GM19025 (cell line): ENCODE measurements around the gene EFNA5.

ENCODE experiments used
- ATAC-seq: cut with Tn5 transposase; IDR thresholded peaks from one replicate; pipeline ENCODE4 v1.9.1; 2021; ENCODE audit warnings: mild to moderate bottlenecking, low read depth, moderate library complexity; ENCODE audit not compliant: unreplicated experiment

Gene EFNA5

DNA sequence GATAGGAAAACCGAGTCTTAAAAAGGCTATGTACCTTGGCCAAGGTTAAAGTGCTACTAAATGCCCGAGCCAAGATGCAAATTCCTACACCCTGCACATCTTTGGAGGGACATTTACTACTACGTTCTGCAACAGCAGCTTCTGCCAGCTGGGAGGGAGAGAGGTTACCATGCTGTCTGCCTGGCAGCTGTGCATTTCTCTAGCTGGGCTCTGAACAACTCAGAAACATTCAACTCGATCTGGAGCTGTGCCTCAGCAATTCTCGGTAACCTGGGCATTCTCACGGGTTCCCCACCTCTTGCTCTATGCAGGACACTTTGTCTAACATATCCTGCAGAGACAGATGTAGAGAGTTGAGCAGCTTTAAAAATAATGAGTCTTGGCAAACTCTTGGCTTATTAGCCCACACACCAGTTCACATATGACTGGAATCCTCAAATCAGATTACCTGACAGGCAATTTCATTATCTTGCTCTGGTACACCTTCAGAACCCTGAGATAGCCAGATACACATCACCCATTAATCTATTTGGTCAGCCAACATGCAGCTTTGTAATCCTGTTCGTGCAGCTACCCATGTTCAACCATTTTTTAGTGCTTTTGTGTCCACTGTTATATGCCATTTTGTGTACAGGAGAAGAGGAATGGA lies 115.8 kb downstream of the EFNA5 start:
- ATAC-seq: no peak

GRCh38 chr5:107553117-107553555 lies 117.6 kb downstream of the EFNA5 start:
- no peak for ATAC-seq

GRCh38 chr5:107551088-107551487 lies 119.6 kb downstream of the EFNA5 start:
- ATAC-seq: no peak

DNA sequence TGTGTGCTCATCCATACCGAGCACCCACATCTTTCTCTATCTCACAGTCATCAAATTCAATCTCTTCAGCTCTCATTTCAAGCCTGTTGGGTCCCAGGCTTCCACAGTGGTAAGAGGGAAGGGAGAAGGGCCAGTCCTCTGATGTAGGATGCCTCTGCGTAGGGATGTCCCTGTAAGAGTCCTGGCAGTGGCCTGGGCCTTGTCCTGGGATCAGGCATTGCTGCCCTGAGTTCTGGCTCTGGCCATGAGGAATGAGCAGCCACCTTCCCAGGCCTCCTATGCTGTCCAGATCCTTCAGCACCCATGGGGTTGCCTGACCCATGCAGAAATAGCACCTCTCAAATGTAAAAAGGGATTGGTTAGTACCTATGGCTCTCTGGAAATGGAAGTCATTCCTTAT lies 121.2 kb downstream of the EFNA5 start:
- no peak for ATAC-seq

GRCh38 chr5:107548477-107548876 lies 122.3 kb downstream of the EFNA5 start:
- ATAC-seq: no peak

DNA sequence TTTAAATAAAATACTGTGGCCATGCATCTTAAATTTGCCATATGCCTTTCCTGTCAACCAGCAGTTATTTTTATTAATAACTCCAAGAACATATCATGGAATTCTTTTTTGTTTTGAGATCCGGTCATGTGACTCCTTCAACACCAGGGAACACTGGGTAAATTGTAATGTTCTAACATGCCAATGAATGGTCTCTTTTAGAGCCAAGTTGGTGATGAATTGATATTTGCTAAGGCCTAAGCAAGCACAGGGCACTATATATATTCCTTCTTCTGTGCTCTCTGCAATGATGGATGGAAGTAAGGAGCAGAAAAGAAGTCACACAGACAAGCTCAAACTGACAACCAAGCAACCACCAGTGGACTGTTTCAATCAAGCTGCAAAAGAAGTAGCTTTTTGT lies 124.0 kb downstream of the EFNA5 start:
- ATAC-seq: no peak

GRCh38 chr5:107545486-107545885 lies 125.3 kb downstream of the EFNA5 start:
- no peak for ATAC-seq

GRCh38 chr5:107544967-107545366 lies 125.8 kb downstream of the EFNA5 start:
- no peak for ATAC-seq

DNA sequence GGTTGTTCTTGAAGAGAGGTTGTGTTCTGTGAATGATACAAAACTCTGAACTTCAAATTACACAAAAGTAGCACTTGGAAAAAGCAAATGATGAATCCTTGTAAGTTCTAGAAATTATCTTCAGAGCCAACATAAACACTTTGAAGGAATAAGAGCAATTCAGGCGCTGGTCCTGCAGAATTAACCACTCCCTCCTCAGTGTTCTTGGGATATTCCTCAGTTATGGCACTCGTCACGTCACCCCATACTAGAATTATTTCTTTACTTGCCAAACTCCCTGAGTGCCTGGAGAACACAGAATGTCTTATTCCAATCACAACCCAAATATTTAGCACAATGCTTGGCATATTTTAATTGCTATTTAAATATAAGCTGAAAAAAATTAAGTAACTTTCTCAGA lies 126.3 kb downstream of the EFNA5 start:
- no peak for ATAC-seq

GRCh38 chr5:107543868-107544267 lies 126.9 kb downstream of the EFNA5 start:
- ATAC-seq: no peak

- ATAC-seq: no peak
These were observed 127.9 kb downstream of the EFNA5 start for GRCh38 chr5:107542831-107543231.

DNA sequence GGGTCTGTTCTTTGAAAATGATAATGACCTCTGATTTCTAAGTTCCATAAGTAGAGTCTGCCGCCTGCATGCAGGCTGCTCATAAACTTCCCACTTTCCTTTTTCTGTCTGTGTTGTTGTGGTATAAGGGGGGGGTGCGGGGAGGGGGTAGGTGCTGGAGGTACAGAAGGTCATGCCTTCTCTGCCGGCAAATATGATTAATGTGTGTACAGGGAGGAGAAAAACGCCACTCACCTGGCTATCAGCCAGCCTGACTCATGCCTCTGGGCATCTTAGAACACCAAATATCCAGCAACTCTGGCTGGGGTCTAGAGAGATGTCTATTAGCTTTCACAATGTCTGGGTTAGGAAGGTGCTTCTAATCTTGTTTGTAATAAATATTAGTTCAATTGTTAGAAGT lies 128.3 kb downstream of the EFNA5 start:
- ATAC-seq: no peak

DNA sequence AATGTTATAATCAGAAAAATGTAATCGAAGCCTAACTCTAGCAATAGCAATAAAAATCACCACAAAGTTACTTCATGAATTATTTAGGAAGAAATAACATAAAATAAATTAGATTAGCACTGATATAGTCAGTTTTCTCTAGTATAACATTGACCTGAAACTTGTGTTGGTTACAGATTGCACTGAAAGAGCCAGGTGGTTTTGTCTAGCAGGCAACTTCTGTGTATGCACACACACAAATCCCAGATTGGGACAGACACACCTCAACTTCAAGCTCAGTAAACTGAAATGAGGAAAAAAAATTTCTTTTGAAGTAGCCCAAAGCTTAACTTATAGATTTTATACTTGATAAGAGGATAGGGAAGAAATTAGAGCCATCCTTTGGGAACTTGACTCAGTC lies 129.3 kb downstream of the EFNA5 start:
- ATAC-seq: no peak

DNA sequence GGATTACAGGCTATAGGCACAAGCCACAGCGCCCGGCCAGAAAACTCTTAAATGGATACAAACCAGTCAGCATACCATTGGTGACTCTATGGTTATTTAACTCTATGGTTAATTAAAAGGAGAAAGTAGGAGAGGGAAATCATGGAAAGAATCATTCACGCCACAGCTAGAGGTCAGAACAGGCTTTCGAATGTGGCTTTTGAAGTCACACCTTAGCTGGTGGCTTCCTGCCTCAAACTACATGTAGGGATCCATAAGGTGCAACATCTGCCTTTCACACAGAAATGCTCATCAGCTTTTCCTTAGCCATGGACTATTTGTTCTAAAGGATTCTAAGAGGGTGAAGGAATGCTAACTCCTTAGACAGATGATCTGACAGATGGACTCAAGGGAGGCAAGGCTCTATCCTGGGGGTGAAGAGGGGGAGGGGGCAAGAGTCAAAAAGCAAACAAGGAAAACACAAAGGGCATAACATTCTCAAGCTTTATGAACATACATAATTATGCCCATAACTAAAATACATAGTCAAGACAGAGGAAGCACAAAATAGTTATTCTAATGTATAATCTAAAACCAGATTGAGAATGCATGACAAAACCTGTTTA lies 130.9 kb downstream of the EFNA5 start:
- ATAC-seq: no peak

DNA sequence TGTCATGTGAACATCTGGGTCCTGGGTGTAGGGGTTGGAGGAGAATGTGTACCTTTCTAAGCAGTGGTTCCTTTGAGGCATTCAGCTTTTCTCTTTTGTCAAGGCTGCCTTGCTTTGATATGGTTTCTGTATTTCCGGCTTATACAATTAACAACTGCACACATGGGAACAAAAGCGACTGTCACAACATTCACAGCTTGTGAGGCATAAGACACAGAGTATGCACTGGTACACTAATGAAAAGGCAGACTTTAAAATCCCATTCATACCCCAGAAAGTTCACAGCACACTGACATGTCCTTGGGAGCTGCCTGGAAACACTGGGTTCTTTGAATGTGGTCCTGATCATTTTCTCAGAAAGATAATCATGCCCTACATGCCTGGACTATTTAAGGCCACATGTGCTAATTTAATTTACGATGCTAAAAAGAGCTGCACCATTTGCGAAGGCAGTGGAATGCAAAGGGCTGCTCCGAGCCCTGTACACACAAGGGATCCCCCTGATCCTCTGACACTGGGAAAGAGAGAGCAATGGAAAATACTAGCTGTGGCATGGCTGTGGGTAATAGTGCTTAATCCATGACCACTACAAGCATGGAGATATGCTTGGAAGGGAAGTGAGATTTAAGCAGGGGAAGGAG lies 131.8 kb downstream of the EFNA5 start:
- no peak for ATAC-seq

DNA sequence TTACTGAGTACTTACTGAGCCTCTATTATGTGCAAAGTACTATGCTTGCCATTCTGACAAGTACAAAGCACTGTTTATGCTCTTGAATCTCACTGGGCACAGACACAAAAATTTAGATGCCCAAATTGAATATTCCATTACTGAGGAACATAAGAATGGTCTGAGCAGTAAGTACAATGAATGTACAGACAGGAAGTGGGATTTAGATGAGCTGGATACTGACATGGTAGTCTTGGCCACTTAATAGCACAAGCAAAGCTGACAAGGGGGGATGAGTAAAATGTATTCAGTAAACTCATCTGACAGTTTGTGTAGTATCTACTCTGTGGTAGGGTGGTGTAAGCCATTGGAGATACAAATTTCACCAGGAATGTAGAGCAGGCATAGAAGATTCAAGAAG lies 132.4 kb downstream of the EFNA5 start:
- ATAC-seq: no peak

DNA sequence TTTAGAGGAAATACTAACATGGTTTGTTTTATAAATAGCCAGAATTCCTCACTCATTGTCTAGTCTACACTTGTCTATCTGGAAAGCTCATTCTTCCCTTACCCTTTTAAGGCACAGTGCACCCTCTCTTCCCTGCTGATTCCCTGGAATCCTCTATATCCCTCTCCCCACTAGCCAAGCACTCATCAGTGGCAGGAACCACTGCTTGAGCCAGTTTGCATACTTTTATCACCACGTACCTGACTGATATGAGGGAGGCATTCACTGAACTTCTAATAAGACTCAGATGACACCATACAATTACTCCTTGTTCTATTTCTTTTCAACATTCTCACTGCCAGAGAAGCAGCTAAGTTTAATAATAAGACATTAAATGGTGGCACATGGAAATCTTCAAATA lies 134.9 kb downstream of the EFNA5 start:
- no peak for ATAC-seq

- no peak for ATAC-seq
These were observed 136.5 kb downstream of the EFNA5 start for GRCh38 chr5:107533910-107534876.

DNA sequence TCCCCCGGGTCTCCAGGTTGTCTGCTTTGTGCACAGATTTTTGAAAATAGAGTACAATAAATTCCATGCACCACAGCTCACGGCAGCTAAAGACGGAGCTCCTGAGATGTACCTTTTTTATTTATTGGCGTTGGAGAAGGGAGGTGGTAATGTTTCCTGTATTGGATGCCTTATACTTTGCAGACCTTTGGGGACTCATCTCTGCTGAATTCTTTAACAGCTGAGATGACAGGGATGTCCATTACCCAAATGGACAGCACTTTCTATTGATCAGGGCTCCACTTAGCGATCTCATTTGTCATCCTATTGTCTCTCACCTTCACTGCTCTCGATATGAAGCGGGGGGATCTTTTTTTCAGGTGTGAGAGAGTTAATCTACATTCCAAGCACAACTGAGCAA lies 137.8 kb downstream of the EFNA5 start:
- no peak for ATAC-seq

DNA sequence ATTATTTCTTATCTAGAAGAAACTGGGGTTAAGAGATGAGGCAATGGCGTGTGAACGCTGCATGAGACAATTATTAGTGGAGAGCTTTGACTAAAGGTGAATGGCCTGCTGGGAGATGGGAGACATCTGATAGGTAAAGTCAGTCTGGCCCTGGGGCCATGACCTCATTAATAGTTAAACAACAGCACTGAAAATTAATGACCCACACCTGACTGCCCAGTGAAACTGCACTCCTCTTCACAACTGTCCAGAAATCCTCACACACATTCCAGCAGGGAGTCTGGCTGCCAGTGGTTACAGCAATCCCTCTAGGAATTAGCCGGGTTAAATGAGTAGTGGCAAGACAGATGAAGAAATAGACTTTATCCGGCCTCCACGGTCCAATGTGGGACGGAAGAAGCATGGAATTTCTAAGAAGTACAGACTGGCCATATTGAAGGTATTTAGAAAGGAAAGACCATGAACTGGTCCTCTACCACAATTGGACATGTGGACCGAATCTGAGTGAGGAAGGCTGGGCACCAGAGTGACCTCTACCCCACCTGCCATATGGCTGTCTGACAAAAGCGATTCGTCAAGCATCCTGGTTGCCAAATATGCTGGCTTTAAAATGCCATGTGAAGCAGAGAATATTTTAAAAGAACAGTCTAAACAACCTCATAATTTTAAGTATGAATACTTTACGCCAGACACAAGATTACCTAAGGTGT lies 138.4 kb downstream of the EFNA5 start:
- no peak for ATAC-seq
